Psoas muscle (tissue), 8 donors: ENCODE measurements around the gene B3GAT1. TPM values are rescaled to one million over a fixed set of nuclear protein-coding genes. Genes with fewer than 3 reads are reported as not detected.
"Not testable (repeated sequence)": the region's sequence is repeated elsewhere in the genome, so short reads cannot be mapped to it uniquely, and the experiment has no call there.

ENCODE experiments used
- ATAC-seq, 4 donors: fragments of 200-7000 bp; cut with Tn5 transposase; one replicate each; pipeline ENCODE4 v1.9.1; 2020; ENCODE audit warnings: moderate library complexity in 3 of 4, mild to moderate bottlenecking in 2 of 4
- DNase-seq, 2 donors: peaks; one replicate each; pipeline ENCODE4 v3.0.0-alpha.2; 2020
- H3K27ac ChIP-seq: fragments of 200-600 bp; one replicate; pipeline ENCODE4 v1.8.0; 2022
- H3K27me3 ChIP-seq, 3 donors: fragments of 200-600 bp in 1 of 3; one replicate each; pipeline versions ENCODE4 v1.6.1 to v1.8.0; 2013 to 2022; ENCODE audit warnings: low read length in 2 of 3, mild to moderate bottlenecking in 2 of 3, moderate library complexity in 1 of 3; ENCODE audit not compliant: insufficient read depth in 3 of 3
- H3K36me3 ChIP-seq, 2 donors: fragments of 200-600 bp in 1 of 2; one replicate each; pipeline versions ENCODE4 v1.6.1 to v1.8.0; 2013 to 2022; ENCODE audit warnings: low read depth in 1 of 2, mild to moderate bottlenecking in 1 of 2, moderate library complexity in 1 of 2; ENCODE audit not compliant: insufficient read depth in 1 of 2
- H3K4me1 ChIP-seq: fragments of 200-600 bp; one replicate; pipeline ENCODE4 v1.8.0; 2022
- H3K4me3 ChIP-seq: fragments of 200-600 bp; one replicate; pipeline ENCODE4 v1.8.0; 2022; ENCODE audit warnings: mild to moderate bottlenecking
- H3K9me3 ChIP-seq: fragments of 200-600 bp; one replicate; pipeline ENCODE4 v1.8.0; 2022
- WGBS, 3 donors: extraction: QIAGEN DNeasy Blood & Tissue Kit; methylation state at CpG; one replicate each; pipeline versions ENCODE4 v1.1.6 to v1.1.7; 2013; 5-methylcytosine and 5-hydroxymethylcytosine counted together
- intact Hi-C, 2 donors: fragments of 100-400 bp; cut with DNase I; formaldehyde crosslinking; loops; one replicate each; pipeline versions ENCODE4 v1.11.0 to v1.14.2; 2022
- polyA plus RNA-seq, 3 donors: library from polyadenylated mRNA; stranded (reverse); fragments of 200-250 nt; gene quantifications; one replicate each; pipeline ENCODE4 v1.2.3, GENCODE V29; 2013
- total RNA-seq, 4 donors: library from RNA; stranded (reverse); fragmentation: NEBNext Ultra II Directional in 2 of 4; extraction: Animal tissue kit (Norgen Biotek cat#: 25700) in 2 of 4; gene quantifications; one replicate each; pipeline versions ENCODE4 v1.2.1 to v1.2.4, GENCODE V29; 2021 to 2023
- TF ChIP-seq, protein P1 (sequence below): fragments of 200-600 bp; IDR thresholded peaks from one replicate; pipeline ENCODE4 v1.8.0; 2022; ENCODE audit warnings: antibody characterized with exemption
- donor health status: healthy with polysubstance abuse.
- donor health status: DM: no; HTN: no; CAD: no; lungs with moderate emphysema.
- donor health status: Bipolar disorder and iron deficiency.
- donor health status: healthy.
- donor health status: DM: yes; HTN: yes; CAD: no.
- donor health status: DM: no; HTN: no; CAD: no.
- donor health status: DM: no; HTN: no; CAD: no.
- donor health status: DM: yes; HTN: yes; CAD: no.

Gene B3GAT1
- total and polyA plus RNA-seq, 7 donors = 0.01 to 0.13 (median 0.06) TPM; not detected in 3

DNA sequence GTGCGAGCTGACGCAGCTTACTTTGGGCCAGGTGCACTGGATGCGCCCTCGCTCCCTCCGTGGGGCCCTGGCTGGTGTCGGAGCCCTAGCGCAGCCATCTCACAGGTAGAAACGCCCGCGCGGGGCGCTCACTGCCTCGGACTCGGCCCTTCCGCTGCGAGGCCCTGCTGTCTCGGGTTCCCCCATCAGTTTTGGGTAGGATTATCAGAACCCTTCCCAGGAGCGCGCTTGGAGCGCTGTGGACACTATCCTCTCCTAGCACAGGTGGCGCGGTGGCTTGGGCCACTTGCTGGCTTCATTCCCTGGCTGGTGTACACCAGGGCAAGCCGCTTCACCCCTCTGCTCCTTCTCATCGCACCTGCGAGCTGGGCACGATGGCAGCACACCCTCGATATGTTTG is 35.7 kb upstream of the B3GAT1 start:
- intact Hi-C loops = no loop called here
- H3K9me3 ChIP-seq = no peaks in the 10 kb centered on the region
- no peak overlapping the region for H3K27ac ChIP-seq
- ATAC-seq (no peak), DNase-seq (no peak)
- H3K4me3 ChIP-seq = no peak overlapping the region
- TF ChIP-seq, protein P1, sequence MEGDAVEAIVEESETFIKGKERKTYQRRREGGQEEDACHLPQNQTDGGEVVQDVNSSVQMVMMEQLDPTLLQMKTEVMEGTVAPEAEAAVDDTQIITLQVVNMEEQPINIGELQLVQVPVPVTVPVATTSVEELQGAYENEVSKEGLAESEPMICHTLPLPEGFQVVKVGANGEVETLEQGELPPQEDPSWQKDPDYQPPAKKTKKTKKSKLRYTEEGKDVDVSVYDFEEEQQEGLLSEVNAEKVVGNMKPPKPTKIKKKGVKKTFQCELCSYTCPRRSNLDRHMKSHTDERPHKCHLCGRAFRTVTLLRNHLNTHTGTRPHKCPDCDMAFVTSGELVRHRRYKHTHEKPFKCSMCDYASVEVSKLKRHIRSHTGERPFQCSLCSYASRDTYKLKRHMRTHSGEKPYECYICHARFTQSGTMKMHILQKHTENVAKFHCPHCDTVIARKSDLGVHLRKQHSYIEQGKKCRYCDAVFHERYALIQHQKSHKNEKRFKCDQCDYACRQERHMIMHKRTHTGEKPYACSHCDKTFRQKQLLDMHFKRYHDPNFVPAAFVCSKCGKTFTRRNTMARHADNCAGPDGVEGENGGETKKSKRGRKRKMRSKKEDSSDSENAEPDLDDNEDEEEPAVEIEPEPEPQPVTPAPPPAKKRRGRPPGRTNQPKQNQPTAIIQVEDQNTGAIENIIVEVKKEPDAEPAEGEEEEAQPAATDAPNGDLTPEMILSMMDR = no peak
- H3K4me1 ChIP-seq = no peaks in the 10 kb centered on the region
- peaks cover 0 to 5% (median 3%) of the 10 kb centered on the region in 3 donors for H3K27me3 ChIP-seq
- 90 to 91% (median 91%) methylated on average over 27 of the region's 27 CpGs for WGBS, 3 donors
- no peaks in the 10 kb centered on the region for H3K36me3 ChIP-seq

- WGBS, 3 donors = 76 to 85% (median 80%) methylated on average over 16 of the region's 16 CpGs
- intact Hi-C loops = no loop called here
- no peak for ATAC-seq
Measured at GRCh38 chr11:134445601-134446325, 33.7 kb upstream of the B3GAT1 start.

DNA sequence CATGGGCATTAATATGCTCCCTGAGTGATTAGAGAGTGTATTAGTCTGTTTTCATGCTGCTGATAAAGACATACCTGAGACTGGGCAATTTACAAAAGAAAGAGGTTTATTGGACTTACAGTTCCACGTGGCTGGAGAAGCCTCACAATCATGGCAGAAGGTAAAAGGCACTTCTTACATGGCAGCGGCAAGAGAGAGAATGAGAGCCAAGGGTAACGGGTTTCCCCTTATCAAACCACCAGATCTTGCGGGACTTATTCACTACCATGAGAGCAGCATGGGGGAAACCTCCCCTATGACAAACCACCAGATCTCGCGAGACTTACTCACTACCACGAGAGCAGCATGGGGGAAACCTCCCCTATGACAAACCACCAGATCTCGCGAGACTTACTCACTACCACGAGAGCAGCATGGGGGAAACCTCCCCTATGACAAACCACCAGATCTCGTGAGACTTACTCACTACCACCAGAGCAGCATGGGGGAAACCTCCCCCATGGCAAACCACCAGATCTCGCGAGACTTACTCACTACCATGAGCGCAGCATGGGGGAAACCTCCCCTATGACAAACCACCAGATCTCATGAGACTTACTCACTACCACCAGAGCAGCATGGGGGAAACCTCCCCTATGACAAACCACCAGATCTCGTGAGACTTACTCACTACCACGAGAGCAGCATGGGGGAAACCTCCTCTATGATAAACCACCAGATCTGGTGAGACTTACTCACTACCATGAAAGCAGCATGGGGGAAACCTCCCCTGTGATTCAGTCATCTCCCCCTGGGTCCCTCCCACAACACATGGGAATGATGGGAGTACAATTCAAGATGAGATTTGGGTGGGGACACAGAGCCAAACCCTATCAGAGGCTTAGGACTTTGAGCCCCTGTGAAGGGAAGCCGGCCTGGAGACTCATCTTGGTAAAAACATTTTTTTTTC is 32.4 kb upstream of the B3GAT1 start:
- H3K27ac ChIP-seq, intact Hi-C loops, H3K4me1 ChIP-seq, H3K27me3 ChIP-seq, H3K4me3 ChIP-seq, ATAC-seq, H3K9me3 ChIP-seq, DNase-seq, H3K36me3 ChIP-seq: not testable (repeated sequence)
- WGBS, 3 donors = 79 to 83% (median 81%) methylated on average over 17 of the region's 17 CpGs

More at GRCh38 chr11:134445601-134446325, 33.7 kb upstream of the B3GAT1 start:
- peaks cover 0 to 5% (median 3%) of the 10 kb centered on the region in 3 donors for H3K27me3 ChIP-seq
- DNase-seq = no peak
- no peak overlapping the region for H3K27ac ChIP-seq
- no peaks in the 10 kb centered on the region for H3K36me3 ChIP-seq
- H3K9me3 ChIP-seq = no peaks in the 10 kb centered on the region
- no peak overlapping the region for H3K4me3 ChIP-seq
- H3K4me1 ChIP-seq = no peaks in the 10 kb centered on the region
- TF ChIP-seq, protein P1 = no peak

DNA sequence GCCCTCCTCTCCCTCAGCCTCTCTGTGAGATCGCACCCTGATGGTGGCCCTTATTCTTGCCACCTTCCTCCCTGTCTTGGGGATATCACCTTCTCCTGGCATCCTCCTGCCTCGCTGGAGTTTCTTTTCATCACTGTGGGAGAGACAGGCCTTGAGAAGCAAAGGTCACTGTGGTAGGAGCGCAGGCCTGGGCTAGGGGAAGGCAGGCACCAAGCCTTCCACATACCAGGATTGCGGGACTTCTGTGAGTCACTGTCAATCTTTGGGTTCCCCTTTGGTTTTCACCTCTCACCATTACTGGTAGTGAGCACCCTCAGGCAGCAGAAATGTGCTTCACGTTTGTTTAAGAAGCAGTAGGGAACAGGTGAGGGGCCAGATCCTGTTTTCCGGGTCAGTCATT is 31.2 kb upstream of the B3GAT1 start:
- Histone ChIP-seq H3K27me3 (peaks cover 0 to 5% (median 4%) of the 10 kb centered on the region in 3 donors), H3K4me1 (no peaks in the 10 kb centered on the region), H3K4me3 (no peak overlapping the region), H3K36me3 (no peaks in the 10 kb centered on the region), H3K9me3 (no peaks in the 10 kb centered on the region), H3K27ac (no peak overlapping the region)
- intact Hi-C loops = no loop called here
- WGBS, 3 donors = 71 to 72% (median 72%) methylated on average over 6 of the region's 6 CpGs
- TF ChIP-seq, protein P1 = no peak
- ATAC-seq (no peak), DNase-seq (no peak)

DNA sequence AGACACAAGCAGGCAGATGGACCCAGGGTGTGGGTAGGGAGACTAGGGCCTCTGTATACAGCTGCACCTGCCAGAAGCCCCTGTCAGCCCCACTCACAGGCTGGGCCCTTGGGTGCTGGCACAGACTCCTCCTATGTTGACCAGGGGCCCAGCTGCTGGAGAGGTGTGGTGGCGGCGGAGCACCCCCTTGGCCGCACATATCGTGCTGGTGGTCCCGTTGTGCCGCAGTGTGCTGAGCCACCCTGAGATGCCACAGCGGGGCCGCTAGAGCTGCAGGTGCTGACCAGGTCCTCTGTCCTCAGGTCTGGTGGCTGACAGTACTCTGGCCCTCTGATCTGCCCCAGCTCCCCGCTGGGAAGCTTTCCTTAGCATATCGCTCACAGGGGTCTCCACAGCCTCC is 30.2 kb upstream of the B3GAT1 start:
- intact Hi-C loops = no loop called here

More for the DNA sequence above, 30.2 kb upstream of the B3GAT1 start:
- Histone ChIP-seq H3K4me1 (no peaks in the 10 kb centered on the region), H3K27ac (no peak overlapping the region), H3K4me3 (no peak overlapping the region), H3K36me3 (no peaks in the 10 kb centered on the region), H3K27me3 (peaks cover 0 to 7% (median 5%) of the 10 kb centered on the region in 3 donors), H3K9me3 (no peaks in the 10 kb centered on the region)
- WGBS, 3 donors = 82 to 94% (median 88%) methylated on average over 8 to 10 of the region's 10 CpGs
- DNase-seq = no peak
- no peak for ATAC-seq
- TF ChIP-seq, protein P1 = no peak
